OCI-LY7 (cell line): Measurements from ENCODE around the gene TMEM178B. TPM values are rescaled to one million over a fixed set of nuclear protein-coding genes. Genes with fewer than 3 reads are reported as not detected.

Source experiments
- BruUV-seq: library from RNA; stranded (reverse); fragments of 400-500 nt; replicated peaks from 2 replicates; lab custom pipeline; 2021; lab: Mats Ljungman, UMichigan
- CTCF ChIA-PET: fragments of 300-600 bp; sonication (Branson Sonifier 250); formaldehyde crosslinking; loops from one replicate; lab custom pipeline; 2022; ENCODE audit warnings: antibody characterized with exemption; ENCODE audit not compliant: unreplicated experiment; lab: Charles Lee
- POLR2A ChIA-PET: fragments of 300-600 bp; sonication (Branson Sonifier 250); formaldehyde crosslinking; loops from one replicate; lab custom pipeline; 2022; ENCODE audit warnings: antibody characterized with exemption; lab: Charles Lee
- DNase-seq: peaks from one replicate; pipeline ENCODE4 v3.0.0-alpha.2; 2015; ENCODE audit warnings: low spot score
- H2AFZ ChIP-seq: fragments of 200-600 bp; sonication (generic), shearing (Covaris generic); 2 replicates; pipeline ENCODE4 v1.6.1; 2014; ENCODE audit warnings: mild to moderate bottlenecking, antibody characterized with exemption, low read length, moderate library complexity
- H3K27ac ChIP-seq: fragments of 200-600 bp; sonication (generic); 2 replicates; pipeline ENCODE4 v1.5.1; 2014; ENCODE audit warnings: mixed run types, low read depth, mild to moderate bottlenecking, moderate library complexity, low read length, inconsistent platforms; ENCODE audit not compliant: poor library complexity, severe bottlenecking
- H3K36me3 ChIP-seq: fragments of 200-600 bp; sonication (generic); 2 replicates; pipeline ENCODE4 v1.6.1; 2014; ENCODE audit warnings: mild to moderate bottlenecking, antibody characterized with exemption, low read length, moderate library complexity, mixed read lengths; ENCODE audit not compliant: insufficient read depth
- H3K4me1 ChIP-seq: fragments of 200-600 bp; sonication (generic); 2 replicates; pipeline ENCODE4 v1.5.1; 2014; ENCODE audit warnings: mild to moderate bottlenecking, low read length; ENCODE audit not compliant: insufficient read depth, poor library complexity, severe bottlenecking
- H3K4me2 ChIP-seq: fragments of 200-600 bp; sonication (generic); 2 replicates; pipeline ENCODE4 v1.6.1; 2014; ENCODE audit warnings: mild to moderate bottlenecking, low read length
- H3K4me3 ChIP-seq: fragments of 200-600 bp; sonication (generic); 2 replicates; pipeline ENCODE4 v1.5.1; 2014; ENCODE audit warnings: mild to moderate bottlenecking, low read depth, low read length; ENCODE audit not compliant: poor library complexity, severe bottlenecking
- H3K79me2 ChIP-seq: fragments of 200-600 bp; sonication (generic); 2 replicates; pipeline ENCODE4 v1.6.1; 2016; ENCODE audit warnings: low read depth, mild to moderate bottlenecking, low read length, moderate library complexity, mixed read lengths; ENCODE audit not compliant: insufficient read depth
- H3K9me2 ChIP-seq: fragments of 200-600 bp; sonication (generic); 2 replicates; pipeline ENCODE4 v1.6.1; 2016; ENCODE audit warnings: mild to moderate bottlenecking, low read length, mixed read lengths; ENCODE audit not compliant: insufficient read depth
- H3K9me3 ChIP-seq: fragments of 200-600 bp; sonication (generic); 2 replicates; pipeline ENCODE4 v1.6.1; 2014; ENCODE audit warnings: mild to moderate bottlenecking, mixed run types, low read length, mixed read lengths
- H4K20me1 ChIP-seq: fragments of 200-600 bp; sonication (generic); 2 replicates; pipeline ENCODE4 v1.6.1; 2014; ENCODE audit warnings: mild to moderate bottlenecking, antibody characterized with exemption, low read length, moderate library complexity, mixed read lengths; ENCODE audit not compliant: insufficient read depth
- EZH2phosphoT487 ChIP-seq: fragments of 200-600 bp; sonication (generic); IDR thresholded peaks from 2 replicates; pipeline ENCODE4 v1.6.1; 2018; ENCODE audit warnings: low read depth, borderline replicate concordance, mild to moderate bottlenecking, mixed run types, antibody characterized with exemption, low read length, moderate library complexity, mixed read lengths
- intact Hi-C: fragments of 100-400 bp; cut with micrococcal nuclease; formaldehyde crosslinking; loops from one replicate; pipeline ENCODE4 v1.10.0; 2022; ENCODE audit not compliant: unreplicated experiment
- total RNA-seq, 2 experiments: library from RNA; depleted of rRNA in 1 of 2; stranded (reverse); fragments of >200 nt in 1 of 2; shearing (Covaris generic) in 1 of 2; gene quantifications; 2 replicates each; pipeline ENCODE4 v1.2.3, GENCODE V29; 2014 to 2022
- TF ChIP-seq, protein P1 (sequence below): fragments of 200-600 bp; sonication (generic); conservative IDR thresholded peaks from 2 replicates; pipeline ENCODE4 v1.5.1; 2014; ENCODE audit warnings: mild to moderate bottlenecking, antibody characterized with exemption, low read length, moderate library complexity, mixed read lengths

TMEM178B gene
- total RNA-seq, 2 experiments from 2014 or later: not detected

- ChIA-PET POLR2A (interaction anchor here (0.6 to 0.8 kb wide), 2 partner anchors 13 to 27 kb away, joined by 3 read pairs; no protein-coding TSS in a partner anchor), CTCF (no interaction called here)
- H3K4me1 ChIP-seq: no peaks in the 10 kb centered on the region
- no TSS peak for BruUV-seq
- TF ChIP-seq, protein P1, sequence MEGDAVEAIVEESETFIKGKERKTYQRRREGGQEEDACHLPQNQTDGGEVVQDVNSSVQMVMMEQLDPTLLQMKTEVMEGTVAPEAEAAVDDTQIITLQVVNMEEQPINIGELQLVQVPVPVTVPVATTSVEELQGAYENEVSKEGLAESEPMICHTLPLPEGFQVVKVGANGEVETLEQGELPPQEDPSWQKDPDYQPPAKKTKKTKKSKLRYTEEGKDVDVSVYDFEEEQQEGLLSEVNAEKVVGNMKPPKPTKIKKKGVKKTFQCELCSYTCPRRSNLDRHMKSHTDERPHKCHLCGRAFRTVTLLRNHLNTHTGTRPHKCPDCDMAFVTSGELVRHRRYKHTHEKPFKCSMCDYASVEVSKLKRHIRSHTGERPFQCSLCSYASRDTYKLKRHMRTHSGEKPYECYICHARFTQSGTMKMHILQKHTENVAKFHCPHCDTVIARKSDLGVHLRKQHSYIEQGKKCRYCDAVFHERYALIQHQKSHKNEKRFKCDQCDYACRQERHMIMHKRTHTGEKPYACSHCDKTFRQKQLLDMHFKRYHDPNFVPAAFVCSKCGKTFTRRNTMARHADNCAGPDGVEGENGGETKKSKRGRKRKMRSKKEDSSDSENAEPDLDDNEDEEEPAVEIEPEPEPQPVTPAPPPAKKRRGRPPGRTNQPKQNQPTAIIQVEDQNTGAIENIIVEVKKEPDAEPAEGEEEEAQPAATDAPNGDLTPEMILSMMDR: no peak
- TF ChIP-seq EZH2phosphoT487: no peak
- no peaks in the 10 kb centered on the region for H3K36me3 ChIP-seq
- no peak overlapping the region for H3K27ac ChIP-seq
- H3K79me2 ChIP-seq: no peaks in the 10 kb centered on the region
- no peak overlapping the region for H3K4me3 ChIP-seq
- H3K9me2 ChIP-seq: no peaks in the 10 kb centered on the region
- no peak for DNase-seq
- H2AFZ ChIP-seq: no peak overlapping the region
- H3K4me2 ChIP-seq: no peak overlapping the region
- intact Hi-C loops: no loop called here
- no peaks in the 10 kb centered on the region for H4K20me1 ChIP-seq
- no peaks in the 10 kb centered on the region for H3K9me3 ChIP-seq
Observed at GRCh38 chr7:141436575-141437075, 362.8 kb downstream of the TMEM178B start.

DNA sequence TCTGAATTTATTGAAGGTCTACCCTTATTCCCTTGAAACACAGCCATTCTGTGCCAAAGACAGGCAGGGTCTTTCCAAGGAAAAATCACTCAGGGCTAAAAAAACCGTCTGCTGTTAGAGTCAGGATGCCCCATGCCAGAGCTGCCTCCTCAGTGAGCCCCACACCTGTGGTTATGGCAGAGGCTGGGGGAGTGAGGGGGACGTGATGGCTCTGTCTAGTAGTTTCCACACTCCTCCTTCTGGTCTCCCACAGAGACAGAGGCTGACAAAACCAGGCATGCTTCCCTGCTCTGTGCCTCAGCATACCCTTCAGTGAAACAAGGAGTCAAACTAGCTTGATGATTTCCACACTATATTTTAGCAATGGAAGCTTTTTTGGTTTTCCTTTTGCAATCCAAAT lies 365.3 kb downstream of the TMEM178B start:
- no peaks in the 10 kb centered on the region for H3K9me3 ChIP-seq
- ChIA-PET POLR2A (interaction anchor here (0.6 kb wide), 2 partner anchors 11 to 939 kb away, joined by 3 read pairs; no protein-coding TSS in a partner anchor), CTCF (no interaction called here)
- no peaks in the 10 kb centered on the region for H3K79me2 ChIP-seq
- H2AFZ ChIP-seq: no peak overlapping the region
- H3K4me2 ChIP-seq: no peak overlapping the region
- H3K9me2 ChIP-seq: no peaks in the 10 kb centered on the region
- no peaks in the 10 kb centered on the region for H4K20me1 ChIP-seq
- no peaks in the 10 kb centered on the region for H3K36me3 ChIP-seq
- TF ChIP-seq EZH2phosphoT487: no peak
- TF ChIP-seq, protein P1: no peak
- no peak overlapping the region for H3K27ac ChIP-seq
- no TSS peak for BruUV-seq
- intact Hi-C loops: no loop called here
- H3K4me3 ChIP-seq: no peak overlapping the region
- no peaks in the 10 kb centered on the region for H3K4me1 ChIP-seq
- no peak for DNase-seq

GRCh38 chr7:141439776-141440175 lies 365.9 kb downstream of the TMEM178B start:
- CTCF ChIA-PET: no interaction called here
- DNase-seq: no peak
- TF ChIP-seq, protein P1: no peak
- TF ChIP-seq EZH2phosphoT487: no peak
- no peak overlapping the region for H3K4me3 ChIP-seq
- H3K9me2 ChIP-seq: no peaks in the 10 kb centered on the region
- H3K36me3 ChIP-seq: no peaks in the 10 kb centered on the region
- POLR2A ChIA-PET: no interaction called here
- BruUV-seq: no TSS peak
- H3K4me1 ChIP-seq: no peaks in the 10 kb centered on the region
- no peak overlapping the region for H2AFZ ChIP-seq
- intact Hi-C loops: no loop called here
- no peak overlapping the region for H3K4me2 ChIP-seq
- no peaks in the 10 kb centered on the region for H3K79me2 ChIP-seq
- H3K9me3 ChIP-seq: no peaks in the 10 kb centered on the region
- H3K27ac ChIP-seq: no peak overlapping the region
- H4K20me1 ChIP-seq: no peaks in the 10 kb centered on the region
